HepG2 (cell line): ENCODE measurements around the gene GPR176. TPM values are rescaled to one million over a fixed set of nuclear protein-coding genes. Genes with fewer than 3 reads are reported as not detected.

ENCODE experiments used
- AKAP8 ChIP-seq: sonication (generic); formaldehyde crosslinking; IDR thresholded peaks from 2 replicates; pipeline ENCODE4 v1.5.1; 2020; ENCODE audit warnings: mild to moderate bottlenecking, missing genetic modification reagents
- CREBL2 ChIP-seq: sonication (generic); formaldehyde crosslinking; IDR thresholded peaks from 2 replicates; pipeline ENCODE4 v1.8.1; 2023; ENCODE audit warnings: missing genetic modification reagents, mild to moderate bottlenecking, borderline replicate concordance
- KDM4B ChIP-seq: sonication (generic); formaldehyde crosslinking; IDR thresholded peaks from 2 replicates; pipeline ENCODE4 v1.4.0; 2020; ENCODE audit warnings: missing genetic modification reagents
- LCORL ChIP-seq, 2 experiments: fragments of 450-650 bp in 1 of 2; sonication (generic) in 1 of 2; formaldehyde crosslinking in 1 of 2; IDR thresholded peaks; 2 replicates each; pipeline versions ENCODE4 v1.5.0 to v1.6.1; 2017 to 2020; ENCODE audit warnings: antibody characterized with exemption in 1 of 2, missing genetic modification reagents in 1 of 2
- MEIS1 ChIP-seq: sonication (generic); formaldehyde crosslinking; IDR thresholded peaks from 2 replicates; pipeline ENCODE4 v1.9.0; 2021; ENCODE audit warnings: mild to moderate bottlenecking, missing genetic modification reagents, moderate library complexity, borderline replicate concordance
- MTERF4 ChIP-seq: sonication (generic); formaldehyde crosslinking; IDR thresholded peaks from 2 replicates; pipeline ENCODE4 v1.8.0; 2023; ENCODE audit warnings: mild to moderate bottlenecking, missing genetic modification reagents
- NFE2L1 ChIP-seq: sonication (generic); formaldehyde crosslinking; IDR thresholded peaks from 2 replicates; pipeline ENCODE4 v1.4.0; 2020; ENCODE audit warnings: missing genetic modification reagents, mild to moderate bottlenecking, borderline replicate concordance
- PAX8 ChIP-seq: sonication (generic); formaldehyde crosslinking; IDR thresholded peaks from 2 replicates; pipeline ENCODE4 v1.8.0; 2022; ENCODE audit warnings: mild to moderate bottlenecking, missing genetic modification reagents, borderline replicate concordance
- PRDM10 ChIP-seq: sonication (generic); formaldehyde crosslinking; IDR thresholded peaks from 2 replicates; pipeline ENCODE4 v1.4.0; 2020; ENCODE audit warnings: low read depth, missing genetic modification reagents
- TERF1 ChIP-seq: sonication (generic); formaldehyde crosslinking; IDR thresholded peaks from 2 replicates; pipeline ENCODE4 v1.8.0; 2022; ENCODE audit warnings: mild to moderate bottlenecking, missing genetic modification reagents, moderate library complexity
- ZNF124 ChIP-seq: sonication (generic); formaldehyde crosslinking; IDR thresholded peaks from 2 replicates; pipeline ENCODE4 v1.4.0; 2020; ENCODE audit warnings: missing genetic modification reagents
- ZNF20 ChIP-seq: sonication (generic); formaldehyde crosslinking; IDR thresholded peaks from 2 replicates; pipeline ENCODE4 v1.4.0; 2020; ENCODE audit warnings: mild to moderate bottlenecking, moderate library complexity, missing genetic modification reagents
- ZNF24 ChIP-seq: fragments of 450-650 bp; IDR thresholded peaks from 2 replicates; pipeline ENCODE4 v1.6.1; 2017; ENCODE audit warnings: antibody characterized with exemption, mild to moderate bottlenecking
- ZNF275 ChIP-seq: sonication (generic); formaldehyde crosslinking; IDR thresholded peaks from 2 replicates; pipeline ENCODE4 v1.8.0; 2022; ENCODE audit warnings: missing genetic modification reagents, mild to moderate bottlenecking, inconsistent platforms, borderline replicate concordance
- ZNF513 ChIP-seq: sonication (generic); formaldehyde crosslinking; conservative IDR thresholded peaks from 2 replicates; pipeline ENCODE4 v1.5.0; 2020; ENCODE audit warnings: missing genetic modification reagents
- ZNF546 ChIP-seq: sonication (generic); formaldehyde crosslinking; conservative IDR thresholded peaks from 2 replicates; pipeline ENCODE4 v1.8.1; 2023; ENCODE audit warnings: mild to moderate bottlenecking, missing genetic modification reagents
- ZSCAN12 ChIP-seq: sonication (generic); formaldehyde crosslinking; IDR thresholded peaks from 2 replicates; pipeline ENCODE4 v1.9.0; 2021; ENCODE audit warnings: mild to moderate bottlenecking, missing genetic modification reagents
- ZZZ3 ChIP-seq: sonication (generic); formaldehyde crosslinking; IDR thresholded peaks from 2 replicates; pipeline ENCODE4 v1.4.0; 2020; ENCODE audit warnings: missing genetic modification reagents, mild to moderate bottlenecking, borderline replicate concordance
- polyA plus RNA-seq, 8 experiments: library from polyadenylated mRNA; depleted of rRNA in 3 of 8; stranded (reverse) in 7 of 8; unstranded in 1 of 8; fragments of >200 nt; fragmentation: Illumina TruSeq in 4 of 8; extraction: Trizol in 4 of 8; gene quantifications; 2 replicates each; pipeline versions ENCODE4 v1.2.1 to v1.2.3, GENCODE V29; 2011 to 2016; ENCODE audit warnings: low read depth in 4 of 8, missing spikeins in 1 of 8, mixed read lengths in 1 of 8; ENCODE audit not compliant: insufficient read depth in 1 of 8
- total RNA-seq, 5 experiments: library from RNA; depleted of rRNA; stranded (reverse); fragments of >200 nt; fragmentation: Illumina TruSeq; extraction: Trizol; gene quantifications; 2 replicates each; pipeline ENCODE4 v1.2.3, GENCODE V29; 2016; ENCODE audit warnings: low read depth in 1 of 5

GPR176 gene
- total and polyA plus RNA-seq, 2 of the 13 experiments (the other 11 are each of a cell fraction or from before 2014, with no cell fraction given) = 0.11 to 0.20 TPM

- no peak for TF ChIP-seq ZZZ3 (CRISPR knock-in tag)
- TF ChIP-seq CREBL2 = no peak
- TF ChIP-seq ZNF24 = no peak
- TF ChIP-seq ZNF275 (CRISPR knock-in tag) = no peak
- TF ChIP-seq MTERF4 (CRISPR knock-in tag) = no peak
- no peak for TF ChIP-seq ZNF546 (CRISPR knock-in tag)
- no peak for TF ChIP-seq MEIS1
- TF ChIP-seq KDM4B = no peak
- TF ChIP-seq ZNF124 = no peak
- TF ChIP-seq LCORL (IDR thresholded peaks at IDR 0.05) = no peak
- peak; percentile 33; the same call in 1 of the 2 replicates for TF ChIP-seq LCORL (CRISPR knock-in tag; IDR thresholded peaks at IDR 0.05)
- no peak for TF ChIP-seq PAX8 (CRISPR knock-in tag)
- TF ChIP-seq AKAP8 (CRISPR knock-in tag) = no peak
- no peak for TF ChIP-seq ZNF20 (CRISPR knock-in tag)
- no peak for TF ChIP-seq PRDM10
- TF ChIP-seq ZSCAN12 (CRISPR knock-in tag) = no peak
- TF ChIP-seq TERF1 (CRISPR knock-in tag) = no peak
- TF ChIP-seq ZNF513 (CRISPR knock-in tag) = no peak
- no peak for TF ChIP-seq NFE2L1 (CRISPR knock-in tag)
These were observed 132.6 kb downstream of the GPR176 start (continued) for GRCh38 chr15:39787479-39787878.
